HG02798 (cell line): Measurements from ENCODE around the gene MISP.

Experiments used
- ATAC-seq: cut with Tn5 transposase; IDR thresholded peaks from one replicate; pipeline ENCODE4 v1.9.1; 2021; ENCODE audit warnings: mild to moderate bottlenecking; ENCODE audit not compliant: unreplicated experiment, poor library complexity

MISP gene

DNA sequence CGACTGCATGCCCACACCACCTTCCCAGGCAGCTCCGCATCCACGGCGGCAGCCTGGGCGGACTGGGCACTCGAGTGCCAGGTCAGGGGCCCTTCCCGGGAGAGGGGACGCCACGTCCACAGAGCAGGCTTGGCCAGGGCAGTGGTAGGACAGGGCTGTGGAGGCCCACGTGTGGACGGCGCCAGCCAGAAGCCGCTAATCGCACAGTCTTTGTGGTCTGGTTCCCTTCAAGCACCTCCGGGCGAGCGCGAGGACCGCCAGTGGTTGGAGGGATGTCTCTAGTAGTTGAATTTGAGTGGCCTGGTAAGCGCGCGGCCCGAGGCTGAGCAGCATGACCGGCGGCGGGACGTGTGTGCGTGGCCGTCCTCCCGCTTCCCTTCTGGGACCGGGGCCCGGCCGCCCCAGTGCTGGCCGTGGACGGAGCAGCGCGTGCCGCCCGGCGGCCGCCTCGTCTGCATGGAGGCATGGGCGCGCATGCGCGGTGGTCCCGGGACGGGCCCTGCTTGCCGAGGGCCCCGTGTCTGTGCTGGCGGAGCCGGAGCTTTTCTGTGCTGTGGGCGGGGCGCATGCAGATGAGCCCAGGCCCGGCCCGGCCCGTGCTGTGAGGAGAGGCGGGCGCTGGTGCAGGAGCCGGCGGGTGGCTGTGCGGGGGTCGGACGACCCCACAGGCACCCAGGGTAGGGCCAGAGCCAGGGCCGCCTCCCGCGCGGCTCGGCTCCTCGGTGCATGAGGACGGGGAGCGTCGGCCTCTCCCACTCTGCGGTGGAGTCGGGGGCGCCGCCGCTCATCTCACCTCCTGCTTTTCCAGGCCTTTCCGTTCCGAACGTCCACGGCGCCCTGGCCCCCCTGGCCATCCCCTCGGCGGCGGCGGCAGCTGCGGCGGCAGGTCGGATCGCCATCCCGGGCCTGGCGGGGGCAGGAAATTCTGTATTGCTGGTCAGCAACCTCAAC lies 55.0 kb downstream of the MISP start:
- no peak for ATAC-seq

DNA sequence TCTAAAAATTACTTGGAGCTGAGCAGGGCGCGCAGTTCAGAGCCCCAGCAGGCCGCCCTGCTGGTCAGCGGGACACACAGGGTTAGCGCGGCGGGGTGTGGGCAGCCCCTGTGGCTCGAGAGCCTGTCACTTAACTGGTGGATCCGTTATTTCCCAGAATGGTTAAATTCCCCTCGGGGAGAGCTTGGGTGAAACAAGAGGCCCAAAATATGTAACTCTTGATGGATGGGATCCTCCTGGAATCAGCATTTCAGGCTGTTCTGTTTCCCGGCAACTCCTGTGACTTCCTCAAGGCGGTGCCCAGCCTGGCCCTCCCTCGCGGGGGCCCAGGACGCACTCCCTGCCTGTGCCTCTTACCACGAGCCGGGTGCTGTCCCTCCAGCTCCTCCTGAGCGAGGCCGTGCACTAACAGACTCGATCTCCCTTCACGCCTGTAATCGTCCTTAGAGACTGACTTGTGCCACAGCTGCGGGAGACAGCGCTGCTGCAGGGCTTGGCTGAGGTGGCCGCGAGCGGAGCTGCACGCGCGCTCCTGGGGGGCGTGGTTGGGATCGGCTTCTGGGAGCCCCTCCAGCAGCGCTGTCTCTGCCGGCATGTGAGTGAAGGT lies 56.0 kb downstream of the MISP start:
- no peak for ATAC-seq

- ATAC-seq, result no peak
Observed at GRCh38 chr19:807627-808422, 56.9 kb downstream of the MISP start.

GRCh38 chr19:808423-808775 lies 57.5 kb downstream of the MISP start:
- ATAC-seq, result no peak

DNA sequence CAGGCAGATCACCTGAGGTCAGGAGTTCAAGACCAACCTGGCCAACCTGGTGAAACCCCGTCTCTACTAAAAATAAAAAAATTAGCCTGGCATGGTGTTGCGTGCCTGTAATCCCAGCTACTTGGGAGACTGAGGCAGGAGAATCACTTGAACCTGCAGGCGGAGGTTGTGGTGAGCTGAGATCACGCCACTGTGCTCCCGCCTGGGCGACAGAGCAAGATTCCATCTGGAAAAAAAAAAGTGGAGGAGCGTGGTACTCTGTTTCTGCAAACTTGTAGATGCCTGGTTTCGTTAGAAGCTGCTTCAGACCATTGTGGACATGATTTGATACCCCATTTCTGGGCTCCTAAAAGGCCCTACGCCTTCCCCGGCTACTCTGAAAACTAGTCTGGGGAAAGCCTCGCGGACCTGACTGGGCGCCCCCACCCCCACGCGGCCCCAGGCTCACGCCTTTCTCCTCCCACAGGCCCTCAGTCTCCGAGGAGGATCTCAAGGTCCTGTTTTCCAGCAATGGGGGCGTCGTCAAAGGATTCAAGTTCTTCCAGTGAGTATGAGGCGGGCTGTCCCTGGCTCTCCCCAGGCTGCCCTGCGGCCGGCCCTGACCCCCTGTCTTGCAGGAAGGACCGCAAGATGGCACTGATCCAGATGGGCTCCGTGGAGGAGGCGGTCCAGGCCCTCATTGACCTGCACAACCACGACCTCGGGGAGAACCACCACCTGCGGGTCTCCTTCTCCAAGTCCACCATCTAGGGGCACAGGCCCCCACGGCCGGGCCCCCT lies 59.4 kb downstream of the MISP start:
- ATAC-seq, result no peak

DNA sequence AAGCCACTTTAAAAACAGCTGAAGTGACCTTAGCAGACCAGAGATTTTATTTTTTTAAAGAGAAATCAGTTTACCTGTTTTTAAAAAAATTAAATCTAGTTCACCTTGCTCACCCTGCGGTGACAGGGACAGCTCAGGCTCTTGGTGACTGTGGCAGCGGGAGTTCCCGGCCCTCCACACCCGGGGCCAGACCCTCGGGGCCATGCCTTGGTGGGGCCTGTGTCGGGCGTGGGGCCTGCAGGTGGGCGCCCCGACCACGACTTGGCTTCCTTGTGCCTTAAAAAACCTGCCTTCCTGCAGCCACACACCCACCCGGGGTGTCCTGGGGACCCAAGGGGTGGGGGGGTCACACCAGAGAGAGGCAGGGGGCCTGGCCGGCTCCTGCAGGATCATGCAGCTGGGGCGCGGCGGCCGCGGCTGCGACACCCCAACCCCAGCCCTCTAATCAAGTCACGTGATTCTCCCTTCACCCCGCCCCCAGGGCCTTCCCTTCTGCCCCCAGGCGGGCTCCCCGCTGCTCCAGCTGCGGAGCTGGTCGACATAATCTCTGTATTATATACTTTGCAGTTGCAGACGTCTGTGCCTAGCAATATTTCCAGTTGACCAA lies 60.1 kb downstream of the MISP start:
- no peak for ATAC-seq

DNA sequence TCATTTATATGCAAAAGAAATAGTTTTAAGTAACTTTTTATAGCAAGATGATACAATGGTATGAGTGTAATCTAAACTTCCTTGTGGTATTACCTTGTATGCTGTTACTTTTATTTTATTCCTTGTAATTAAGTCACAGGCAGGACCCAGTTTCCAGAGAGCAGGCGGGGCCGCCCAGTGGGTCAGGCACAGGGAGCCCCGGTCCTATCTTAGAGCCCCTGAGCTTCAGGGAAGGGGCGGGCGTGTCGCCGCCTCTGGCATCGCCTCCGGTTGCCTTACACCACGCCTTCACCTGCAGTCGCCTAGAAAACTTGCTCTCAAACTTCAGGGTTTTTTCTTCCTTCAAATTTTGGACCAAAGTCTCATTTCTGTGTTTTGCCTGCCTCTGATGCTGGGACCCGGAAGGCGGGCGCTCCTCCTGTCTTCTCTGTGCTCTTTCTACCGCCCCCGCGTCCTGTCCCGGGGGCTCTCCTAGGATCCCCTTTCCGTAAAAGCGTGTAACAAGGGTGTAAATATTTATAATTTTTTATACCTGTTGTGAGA lies 60.7 kb downstream of the MISP start:
- ATAC-seq, result no peak

DNA sequence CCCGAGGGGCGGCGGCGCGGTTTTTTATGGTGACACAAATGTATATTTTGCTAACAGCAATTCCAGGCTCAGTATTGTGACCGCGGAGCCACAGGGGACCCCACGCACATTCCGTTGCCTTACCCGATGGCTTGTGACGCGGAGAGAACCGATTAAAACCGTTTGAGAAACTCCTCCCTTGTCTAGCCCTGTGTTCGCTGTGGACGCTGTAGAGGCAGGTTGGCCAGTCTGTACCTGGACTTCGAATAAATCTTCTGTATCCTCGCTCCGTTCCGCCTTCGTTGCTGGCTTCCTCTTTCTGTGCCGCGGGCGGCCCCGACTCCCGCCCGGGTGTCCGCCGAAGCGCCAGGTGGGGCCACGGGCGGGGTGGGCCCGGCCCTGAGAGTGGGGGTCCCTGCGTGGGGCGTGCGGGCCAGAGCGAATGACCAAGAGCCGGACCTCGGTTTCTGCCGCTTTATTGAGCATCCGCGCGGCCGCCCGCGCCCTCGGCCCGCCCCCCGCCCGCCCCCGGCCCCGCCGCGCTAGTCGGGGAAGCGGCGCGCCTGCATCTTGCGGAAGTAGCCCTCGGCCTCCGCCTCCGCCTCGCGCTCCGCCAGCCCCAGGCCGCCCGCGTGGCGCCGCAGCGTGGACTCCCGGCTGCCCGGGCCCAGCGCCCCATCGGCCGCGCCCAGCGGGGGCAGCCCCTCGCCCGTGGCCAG lies 61.3 kb downstream of the MISP start:
- no peak for ATAC-seq

DNA sequence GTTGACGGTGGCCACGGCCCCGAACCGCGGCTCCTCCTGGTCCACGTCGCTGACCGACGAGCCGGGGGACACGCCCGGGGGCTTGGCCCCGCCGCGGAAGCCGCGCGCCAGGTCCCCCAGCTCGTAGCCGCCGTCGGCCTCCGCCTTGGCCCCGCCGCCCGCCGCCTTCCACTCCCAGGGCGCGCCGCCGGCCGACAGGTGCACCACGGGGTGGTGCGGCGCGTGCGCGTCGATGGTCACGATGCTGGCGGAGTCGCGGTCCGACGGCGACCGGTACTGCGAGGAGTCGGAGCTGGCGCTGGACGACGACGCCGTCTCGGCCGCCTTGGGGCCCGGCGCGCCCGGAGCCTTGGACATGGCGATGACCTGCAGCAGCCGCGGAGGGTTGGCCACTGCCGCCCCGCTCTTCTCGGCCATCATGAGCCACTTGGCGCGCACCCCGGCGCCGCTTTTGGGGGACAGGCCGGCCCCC lies 61.9 kb downstream of the MISP start:
- no peak for ATAC-seq

DNA sequence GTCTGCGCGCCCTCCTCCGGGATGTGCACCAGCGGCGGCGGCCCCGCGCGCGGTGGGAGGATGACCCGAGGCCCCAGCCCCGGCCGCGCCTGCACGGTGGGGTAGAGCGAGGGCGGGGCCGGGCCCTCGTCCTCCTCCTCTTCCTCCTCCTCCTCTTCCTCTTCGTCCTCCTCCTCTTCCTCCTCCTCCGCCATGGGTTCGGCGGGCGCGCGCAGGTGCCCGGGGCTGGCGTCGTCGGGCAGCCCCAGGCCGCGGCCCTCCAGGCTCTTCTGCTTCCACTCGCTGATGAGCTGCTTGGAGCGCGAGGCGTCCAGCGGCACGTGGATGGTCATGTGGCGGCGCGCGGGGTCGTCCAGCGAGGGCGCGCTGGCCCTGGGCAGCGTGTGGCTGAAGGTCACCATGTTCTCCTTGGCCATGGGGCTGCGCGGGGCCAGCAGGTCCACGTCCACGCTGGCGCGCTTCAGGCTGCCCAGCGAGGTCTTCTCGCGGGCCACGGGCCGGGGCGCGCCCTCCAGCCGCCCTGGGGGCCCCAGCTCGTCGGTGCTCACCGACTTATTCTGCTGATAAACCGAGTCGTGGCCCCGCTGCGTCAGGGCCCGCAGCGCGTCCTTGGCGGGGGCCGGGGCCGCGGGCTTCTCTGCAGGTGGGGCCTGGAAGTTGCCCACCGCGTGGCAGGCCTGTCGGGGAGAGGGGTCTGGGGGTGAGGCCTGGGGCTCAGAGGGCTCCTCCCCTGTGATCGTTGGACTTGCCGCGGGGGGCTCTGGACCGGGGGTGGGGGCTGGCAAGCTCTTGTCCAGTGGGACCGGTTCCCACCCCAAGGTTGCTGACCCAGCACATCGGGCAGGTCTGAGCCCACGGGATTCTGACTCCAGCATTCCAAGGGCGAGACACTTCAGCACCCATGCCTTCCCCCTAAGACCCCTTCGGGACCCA lies 62.6 kb downstream of the MISP start:
- ATAC-seq, result no peak
